Chondrocyte (in vitro differentiated cells): ENCODE measurements around the gene EIF1AD. TPM values are rescaled to one million over a fixed set of nuclear protein-coding genes. Genes with fewer than 3 reads are reported as not detected.

ENCODE experiments used
- DNase-seq: peaks from one replicate; pipeline ENCODE4 v3.0.0; 2021; ENCODE audit warnings: mixed read lengths, low spot score
- H3K27ac Mint-ChIP-seq: one replicate; pipeline ENCODE4 v1.8.0; 2021; ENCODE audit warnings: mild to moderate bottlenecking, moderate library complexity, mixed read lengths; ENCODE audit not compliant: unreplicated experiment
- H3K27me3 Mint-ChIP-seq: 2 replicates; pipeline ENCODE4 v1.8.0; 2021; ENCODE audit warnings: low read depth, mixed read lengths
- H3K36me3 Mint-ChIP-seq: 2 replicates; pipeline ENCODE4 v1.8.0; 2021; ENCODE audit warnings: low read depth, mixed read lengths
- H3K4me1 Mint-ChIP-seq: 2 replicates; pipeline ENCODE4 v1.8.0; 2021; ENCODE audit warnings: low read depth, mild to moderate bottlenecking, mixed read lengths
- H3K4me3 Mint-ChIP-seq: one replicate; pipeline ENCODE4 v1.8.0; 2021; ENCODE audit warnings: mild to moderate bottlenecking, moderate library complexity, mixed read lengths; ENCODE audit not compliant: unreplicated experiment
- H3K9me3 Mint-ChIP-seq: 2 replicates; pipeline ENCODE4 v1.8.0; 2021; ENCODE audit warnings: low read depth, mixed read lengths
- CTCF ChIP-seq: fragments of 200-600 bp; sonication (generic); IDR thresholded peaks from 2 replicates; pipeline ENCODE4 v1.5.0; 2021; ENCODE audit warnings: antibody characterized with exemption, mild to moderate bottlenecking, moderate library complexity
- total RNA-seq: library from RNA; stranded (reverse); gene quantifications from 3 replicates; pipeline ENCODE4 v1.2.1, GENCODE V29; 2021

EIF1AD gene
- total RNA-seq, 1 donor from 2014 or later: 34.0 TPM

GRCh38 chr11:65968600-65969482 lies 33.1 kb downstream of the EIF1AD start:
- H3K36me3 Mint-ChIP-seq: peaks cover 39% of the 10 kb centered on the region
- no peaks in the 10 kb centered on the region for H3K9me3 Mint-ChIP-seq
- no peaks in the 10 kb centered on the region for H3K27me3 Mint-ChIP-seq
- no peak overlapping the region for H3K4me3 Mint-ChIP-seq
- DNase-seq: no peak
- H3K27ac Mint-ChIP-seq: no peak overlapping the region
- TF ChIP-seq CTCF: no peak
- H3K4me1 Mint-ChIP-seq: peaks cover 3% of the 10 kb centered on the region

GRCh38 chr11:65967329-65967934 lies 34.5 kb downstream of the EIF1AD start:
- Mint-ChIP-seq H3K36me3 (peaks cover 39% of the 10 kb centered on the region), H3K27me3 (no peaks in the 10 kb centered on the region), H3K27ac (no peak overlapping the region), H3K4me1 (peaks cover 16% of the 10 kb centered on the region), H3K9me3 (no peaks in the 10 kb centered on the region), H3K4me3 (no peak overlapping the region)
- no peak for TF ChIP-seq CTCF
- DNase-seq: no peak

GRCh38 chr11:65965986-65966762 lies 35.8 kb downstream of the EIF1AD start:
- TF ChIP-seq CTCF: no peak
- Mint-ChIP-seq H3K4me1 (peaks cover 24% of the 10 kb centered on the region), H3K9me3 (no peaks in the 10 kb centered on the region), H3K4me3 (no peak overlapping the region), H3K27ac (no peak overlapping the region), H3K36me3 (peaks cover 37% of the 10 kb centered on the region), H3K27me3 (no peaks in the 10 kb centered on the region)
- DNase-seq: no peak

DNA sequence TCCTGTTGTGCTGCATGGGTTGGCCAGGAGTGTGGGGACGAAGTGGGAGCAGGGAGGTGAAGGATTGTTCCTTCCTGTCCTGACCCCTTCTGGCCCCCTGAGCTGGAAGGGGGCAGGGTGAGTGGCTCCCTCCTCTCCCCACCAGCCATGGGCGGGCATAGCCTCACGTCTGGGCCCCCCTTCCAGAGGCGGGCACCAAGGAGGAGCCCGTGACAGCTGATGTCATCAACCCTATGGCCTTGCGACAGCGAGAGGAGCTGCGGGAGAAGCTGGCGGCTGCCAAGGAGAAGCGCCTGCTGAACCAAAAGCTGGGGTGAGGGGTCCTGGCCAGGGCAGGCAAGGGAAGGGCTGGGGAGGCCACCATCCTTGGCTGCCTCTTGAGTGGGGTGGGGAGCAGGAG lies 37.1 kb downstream of the EIF1AD start:
- H3K27me3 Mint-ChIP-seq: no peaks in the 10 kb centered on the region

More for the DNA sequence above, 37.1 kb downstream of the EIF1AD start:
- no peak for TF ChIP-seq CTCF
- H3K4me1 Mint-ChIP-seq: peaks cover 30% of the 10 kb centered on the region
- H3K9me3 Mint-ChIP-seq: no peaks in the 10 kb centered on the region
- no peak overlapping the region for H3K27ac Mint-ChIP-seq
- peaks cover 31% of the 10 kb centered on the region for H3K36me3 Mint-ChIP-seq
- no peak overlapping the region for H3K4me3 Mint-ChIP-seq
- DNase-seq: no peak
